HepG2 (cell line): ENCODE measurements around the gene SECTM1. TPM values are rescaled to one million over a fixed set of nuclear protein-coding genes. Genes with fewer than 3 reads are reported as not detected.
A peak's percentile ranks its signal among the peaks of the same experiment; 100 is the strongest.

Experiments used
- AGO1 ChIP-seq: fragments of 200-400 bp; formaldehyde crosslinking; IDR thresholded peaks from 2 replicates; pipeline ENCODE4 v1.6.1; 2017; ENCODE audit warnings: mild to moderate bottlenecking, low read depth, low read length, moderate library complexity; ENCODE audit not compliant: poor library complexity, severe bottlenecking
- AHDC1 ChIP-seq: sonication (generic); formaldehyde crosslinking; IDR thresholded peaks from 2 replicates; pipeline ENCODE4 v1.5.1; 2020; ENCODE audit warnings: mild to moderate bottlenecking, missing genetic modification reagents, borderline replicate concordance
- ARNT ChIP-seq: fragments of 450-650 bp; IDR thresholded peaks from 2 replicates; pipeline ENCODE4 v1.6.1; 2017
- FOXA1 ChIP-seq, 2 experiments: fragments of 450-650 bp in 1 of 2; sonication (generic) in 1 of 2; formaldehyde crosslinking in 1 of 2; IDR thresholded peaks; 2 replicates each; pipeline versions ENCODE4 v1.4.0 to v1.6.1; 2016 to 2020; ENCODE audit warnings: missing genetic modification reagents in 1 of 2
- PATZ1 ChIP-seq: sonication (generic); formaldehyde crosslinking; IDR thresholded peaks from 2 replicates; pipeline ENCODE4 v1.4.0; 2020; ENCODE audit warnings: missing genetic modification reagents
- SMARCE1 ChIP-seq: fragments of 450-650 bp; IDR thresholded peaks from 2 replicates; pipeline ENCODE4 v1.6.1; 2017; ENCODE audit warnings: borderline replicate concordance
- TSC22D2 ChIP-seq: sonication (generic); formaldehyde crosslinking; IDR thresholded peaks from 2 replicates; pipeline ENCODE4 v1.5.1; 2020; ENCODE audit warnings: missing genetic modification reagents, mild to moderate bottlenecking, borderline replicate concordance
- ZFY ChIP-seq: sonication (generic); formaldehyde crosslinking; IDR thresholded peaks from 2 replicates; pipeline ENCODE4 v1.4.0; 2020; ENCODE audit warnings: missing genetic modification reagents
- ZNF230 ChIP-seq: sonication (generic); formaldehyde crosslinking; IDR thresholded peaks from 2 replicates; pipeline ENCODE4 v1.4.0; 2020; ENCODE audit warnings: mild to moderate bottlenecking, missing genetic modification reagents
- ZNF598 ChIP-seq: sonication (generic); formaldehyde crosslinking; IDR thresholded peaks from 2 replicates; pipeline ENCODE4 v1.5.1; 2020; ENCODE audit warnings: mild to moderate bottlenecking, missing genetic modification reagents, borderline replicate concordance
- ZNF780A ChIP-seq: sonication (generic); formaldehyde crosslinking; IDR thresholded peaks from 2 replicates; pipeline ENCODE4 v1.8.0; 2022; ENCODE audit warnings: mild to moderate bottlenecking, missing genetic modification reagents, moderate library complexity
- ZNF800 ChIP-seq: sonication (generic); formaldehyde crosslinking; IDR thresholded peaks from 2 replicates; pipeline ENCODE4 v1.4.0; 2020; ENCODE audit warnings: missing genetic modification reagents
- ZNF816 ChIP-seq: sonication (generic); formaldehyde crosslinking; IDR thresholded peaks from 2 replicates; pipeline ENCODE4 v1.8.0; 2022; ENCODE audit warnings: missing genetic modification reagents, mild to moderate bottlenecking, borderline replicate concordance
- polyA plus RNA-seq, 8 experiments: library from polyadenylated mRNA; depleted of rRNA in 3 of 8; stranded (reverse) in 7 of 8; unstranded in 1 of 8; fragments of >200 nt; fragmentation: Illumina TruSeq in 4 of 8; extraction: Trizol in 4 of 8; gene quantifications; 2 replicates each; pipeline versions ENCODE4 v1.2.1 to v1.2.3, GENCODE V29; 2011 to 2016; ENCODE audit warnings: low read depth in 4 of 8, missing spikeins in 1 of 8, mixed read lengths in 1 of 8; ENCODE audit not compliant: insufficient read depth in 1 of 8
- total RNA-seq, 5 experiments: library from RNA; depleted of rRNA; stranded (reverse); fragments of >200 nt; fragmentation: Illumina TruSeq; extraction: Trizol; gene quantifications; 2 replicates each; pipeline ENCODE4 v1.2.3, GENCODE V29; 2016; ENCODE audit warnings: low read depth in 1 of 5
- TF ChIP-seq, protein P1 (sequence below): sonication (generic); formaldehyde crosslinking; IDR thresholded peaks from 2 replicates; pipeline ENCODE4 v1.4.0; 2020; ENCODE audit warnings: missing genetic modification reagents, borderline replicate concordance
- TF ChIP-seq, protein P2 (sequence below), 2 experiments: fragments of 450-650 bp in 1 of 2; sonication (generic) in 1 of 2; formaldehyde crosslinking; IDR thresholded peaks; 2 replicates each; pipeline versions ENCODE4 v1.5.0 to v1.8.0; 2020 to 2022; ENCODE audit warnings: mild to moderate bottlenecking in 1 of 2, missing genetic modification reagents in 1 of 2

Gene SECTM1
- total and polyA plus RNA-seq, 2 of the 13 experiments (the other 11 are each of a cell fraction or from before 2014, with no cell fraction given), result 3.5 to 5.3 TPM

- no peak for TF ChIP-seq TSC22D2
- no peak for TF ChIP-seq ARNT
- no peak for TF ChIP-seq ZNF816 (CRISPR knock-in tag)
- no peak for TF ChIP-seq ZNF800
- TF ChIP-seq ZNF780A (CRISPR knock-in tag), result no peak
- TF ChIP-seq, protein P1, sequence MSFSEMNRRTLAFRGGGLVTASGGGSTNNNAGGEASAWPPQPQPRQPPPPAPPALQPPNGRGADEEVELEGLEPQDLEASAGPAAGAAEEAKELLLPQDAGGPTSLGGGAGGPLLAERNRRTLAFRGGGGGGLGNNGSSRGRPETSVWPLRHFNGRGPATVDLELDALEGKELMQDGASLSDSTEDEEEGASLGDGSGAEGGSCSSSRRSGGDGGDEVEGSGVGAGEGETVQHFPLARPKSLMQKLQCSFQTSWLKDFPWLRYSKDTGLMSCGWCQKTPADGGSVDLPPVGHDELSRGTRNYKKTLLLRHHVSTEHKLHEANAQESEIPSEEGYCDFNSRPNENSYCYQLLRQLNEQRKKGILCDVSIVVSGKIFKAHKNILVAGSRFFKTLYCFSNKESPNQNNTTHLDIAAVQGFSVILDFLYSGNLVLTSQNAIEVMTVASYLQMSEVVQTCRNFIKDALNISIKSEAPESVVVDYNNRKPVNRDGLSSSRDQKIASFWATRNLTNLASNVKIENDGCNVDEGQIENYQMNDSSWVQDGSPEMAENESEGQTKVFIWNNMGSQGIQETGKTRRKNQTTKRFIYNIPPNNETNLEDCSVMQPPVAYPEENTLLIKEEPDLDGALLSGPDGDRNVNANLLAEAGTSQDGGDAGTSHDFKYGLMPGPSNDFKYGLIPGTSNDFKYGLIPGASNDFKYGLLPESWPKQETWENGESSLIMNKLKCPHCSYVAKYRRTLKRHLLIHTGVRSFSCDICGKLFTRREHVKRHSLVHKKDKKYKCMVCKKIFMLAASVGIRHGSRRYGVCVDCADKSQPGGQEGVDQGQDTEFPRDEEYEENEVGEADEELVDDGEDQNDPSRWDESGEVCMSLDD (CRISPR knock-in tag), result no peak
- no peak; the same call in 1 of the 2 replicates for TF ChIP-seq ZFY (CRISPR knock-in tag)
- no peak for TF ChIP-seq ZNF230 (CRISPR knock-in tag)
- TF ChIP-seq, protein P2, sequence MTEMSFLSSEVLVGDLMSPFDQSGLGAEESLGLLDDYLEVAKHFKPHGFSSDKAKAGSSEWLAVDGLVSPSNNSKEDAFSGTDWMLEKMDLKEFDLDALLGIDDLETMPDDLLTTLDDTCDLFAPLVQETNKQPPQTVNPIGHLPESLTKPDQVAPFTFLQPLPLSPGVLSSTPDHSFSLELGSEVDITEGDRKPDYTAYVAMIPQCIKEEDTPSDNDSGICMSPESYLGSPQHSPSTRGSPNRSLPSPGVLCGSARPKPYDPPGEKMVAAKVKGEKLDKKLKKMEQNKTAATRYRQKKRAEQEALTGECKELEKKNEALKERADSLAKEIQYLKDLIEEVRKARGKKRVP (CRISPR knock-in tag; IDR thresholded peaks at IDR 0.05), result no peak
- no peak for TF ChIP-seq FOXA1 (IDR thresholded peaks at IDR 0.05)
- peak; percentile 62 for TF ChIP-seq FOXA1 (CRISPR knock-in tag; IDR thresholded peaks at IDR 0.05)
- TF ChIP-seq AGO1, result peak; percentile 60
- peak; percentile 27; the same call in 1 of the 2 replicates for TF ChIP-seq PATZ1 (CRISPR knock-in tag)
- no peak for TF ChIP-seq SMARCE1
- no peak for TF ChIP-seq ZNF598 (CRISPR knock-in tag)
- TF ChIP-seq AHDC1 (CRISPR knock-in tag), result no peak
These were observed 10.8 kb upstream of the SECTM1 start (continued) for GRCh38 chr17:82344175-82344907.
